ENCODE results near the gene GABRG3. TPM values are rescaled to one million over a fixed set of nuclear protein-coding genes. Genes with fewer than 3 reads are reported as not detected.

Gene GABRG3
- total and polyA plus RNA-seq, 2 of the 4 experiments (the other 2 are of a cell fraction): not detected

DNA sequence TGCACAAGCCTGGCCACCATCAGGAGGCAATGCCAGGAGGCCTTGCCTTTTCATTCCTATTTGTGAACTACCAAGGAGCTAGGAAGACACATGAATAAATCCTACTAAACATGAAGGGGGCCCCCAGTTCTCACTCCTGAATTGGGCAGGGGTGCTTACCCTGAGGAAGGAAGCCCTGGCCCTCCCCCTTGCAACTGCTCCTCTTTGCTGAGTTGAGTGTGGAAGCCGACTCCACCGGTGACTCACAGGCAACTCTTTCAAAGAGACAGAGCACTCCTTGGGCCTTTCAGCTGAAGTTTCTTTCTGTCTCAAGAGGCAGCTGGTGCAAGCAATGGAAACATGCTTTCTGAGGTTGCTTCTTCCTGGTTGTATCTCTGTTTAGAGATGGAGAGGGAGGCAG lies 1.7 kb downstream of the GABRG3 start:
- no peaks in the 10 kb centered on the region for H4K20me1 ChIP-seq (ENCODE audit: insufficient read depth, low read length)
- H2AK5ac ChIP-seq (ENCODE audit: low read depth, low read length): no peak overlapping the region
- no peaks in the 10 kb centered on the region for H3K9me1 ChIP-seq (ENCODE audit: insufficient read depth, low read length)
- H3K79me1 ChIP-seq (ENCODE audit: low read depth in 1 of 2, low read length in 2 of 2): no peaks in the 10 kb centered on the region
- no peak overlapping the region for H3K18ac ChIP-seq (ENCODE audit: low read depth, low read length)
- no peak overlapping the region for H2BK15ac ChIP-seq (ENCODE audit: low read depth, low read length)
- H3K27me3 ChIP-seq (ENCODE audit: control insufficient read depth, insufficient read depth, low read length): no peaks in the 10 kb centered on the region
- H4K5ac ChIP-seq (ENCODE audit: low read depth, low read length): no peak overlapping the region
- TF ChIP-seq CEBPB (IDR thresholded peaks at IDR 0.05; ENCODE audit: low read depth, low read length): no peak
- TF ChIP-seq MAFK (IDR thresholded peaks at IDR 0.05; ENCODE audit: low read depth, low read length): no peak
- no peak for TF ChIP-seq POLR2A (IDR thresholded peaks at IDR 0.05; ENCODE audit: low read depth, low read length)
- no peak for TF ChIP-seq FOS (IDR thresholded peaks at IDR 0.05; ENCODE audit: low read depth, low read length)
- TF ChIP-seq CTCF (conservative IDR thresholded peaks at IDR 0.05; ENCODE audit: low read depth, low read length): no peak
- no peak for TF ChIP-seq CHD1 (IDR thresholded peaks at IDR 0.05; ENCODE audit: low read depth, low read length)
- no peak for TF ChIP-seq SMC3 (IDR thresholded peaks at IDR 0.05; ENCODE audit: low read depth, low read length)
- TF ChIP-seq MAZ (IDR thresholded peaks at IDR 0.05; ENCODE audit: borderline replicate concordance, low read depth, low read length): no peak
- TF ChIP-seq RAD21 (IDR thresholded peaks at IDR 0.05; ENCODE audit: low read length): no peak
- TF ChIP-seq USF2 (IDR thresholded peaks at IDR 0.05; ENCODE audit: low read depth, low read length): no peak
- TF ChIP-seq RCOR1 (IDR thresholded peaks at IDR 0.05; ENCODE audit: insufficient replicate concordance, low read length): no peak
- DNase-seq: no peak
- H3K36me3 ChIP-seq (ENCODE audit: control insufficient read depth, insufficient read depth, low read length): no peaks in the 10 kb centered on the region
- no peak overlapping the region for H4K91ac ChIP-seq (ENCODE audit: insufficient read depth, low read depth, low read length)
- H3K14ac ChIP-seq (replicated peaks; ENCODE audit: low read depth, low read length): no peak overlapping the region
- H3K27ac ChIP-seq (ENCODE audit: insufficient read depth, low read length): no peak overlapping the region
- no TSS peak for BruUV-seq (replicated peaks)
- H3K4ac ChIP-seq (ENCODE audit: low read depth, low read length): no peak overlapping the region
- H4K8ac ChIP-seq (ENCODE audit: low read depth in 2 of 2, low read length in 2 of 2): no peak overlapping the region
- dilution Hi-C loops (cut with HindIII; ENCODE audit: low sequenced_read_pairs, unreplicated experiment) (no loop called here), in situ Hi-C loops (cut with MboI; ENCODE audit: low sequenced_read_pairs) (no loop called here), intact Hi-C loops (cut with micrococcal nuclease) (no loop called here)
- no peak overlapping the region for H3K23ac ChIP-seq (ENCODE audit: low read depth, low read length)
- H3K9ac ChIP-seq (ENCODE audit: low read depth, low read length): no peak overlapping the region
- H3K4me3 ChIP-seq (ENCODE audit: insufficient read depth, low read depth, low read length): no peak overlapping the region
- no peak overlapping the region for H2BK5ac ChIP-seq (ENCODE audit: low read depth, low read length, poor library complexity, severe bottlenecking)
- no peak overlapping the region for H2BK120ac ChIP-seq (ENCODE audit: low read depth, low read length)
- POLR2A ChIA-PET (ENCODE audit: unreplicated experiment): no interaction called here
- H2AFZ ChIP-seq (replicated peaks; ENCODE audit: low read length, poor library complexity): no peak overlapping the region
- H3K56ac ChIP-seq (ENCODE audit: extremely low read depth, insufficient read depth, low read length): no peak overlapping the region
- H3K4me2 ChIP-seq (ENCODE audit: low read depth, low read length): no peak overlapping the region
- no peak for ATAC-seq (ENCODE audit: low read depth)
- no peak overlapping the region for H2BK20ac ChIP-seq (ENCODE audit: low read depth, low read length)
- no peaks in the 10 kb centered on the region for H3K4me1 ChIP-seq (ENCODE audit: control insufficient read depth, insufficient read depth, low read length)
- no CpG with 5 or more reads among the region's 2 CpGs for WGBS, 2 experiments (ENCODE audit: extremely low coverage in 2 of 2, insufficient read length in 1 of 2)
- CTCF ChIA-PET: no interaction called here
- no peak overlapping the region for H2AK9ac ChIP-seq (replicated peaks; ENCODE audit: low read depth, low read length, poor library complexity)
- H3K9me3 ChIP-seq (ENCODE audit: control insufficient read depth, insufficient read depth, low read length): peaks cover 4% of the 10 kb centered on the region

All from IMR-90 (cell line).